Measurements from ENCODE around the gene SLC17A3. TPM values are rescaled to one million over a fixed set of nuclear protein-coding genes. Genes with fewer than 3 reads are reported as not detected.

Gene SLC17A3
- total RNA-seq, 1 donor from 2014 or later, result not detected

- Histone ChIP-seq H3K27me3 (ENCODE audit: control insufficient read depth, insufficient read depth, low read length) (no peaks in the 10 kb centered on the region), H3K36me3 (ENCODE audit: control insufficient read depth, insufficient read depth, low read length) (no peaks in the 10 kb centered on the region), H3K4me3 (ENCODE audit: low read depth, low read length) (no peak overlapping the region)
- no peak for TF ChIP-seq CTCF (IDR thresholded peaks at IDR 0.05; ENCODE audit: insufficient read depth, low read length, poor library complexity, severe bottlenecking)
- no peak for DNase-seq (ENCODE audit: low read depth)
Observed at GRCh38 chr6:25863360-25863759, 10.7 kb downstream of the SLC17A3 start.

GRCh38 chr6:25862199-25862598 is 11.8 kb downstream of the SLC17A3 start:
- no peak for TF ChIP-seq CTCF (IDR thresholded peaks at IDR 0.05; ENCODE audit: insufficient read depth, low read length, poor library complexity, severe bottlenecking)
- H3K27me3 ChIP-seq (ENCODE audit: control insufficient read depth, insufficient read depth, low read length), result no peaks in the 10 kb centered on the region
- DNase-seq (ENCODE audit: low read depth), result no peak
- no peak overlapping the region for H3K4me3 ChIP-seq (ENCODE audit: low read depth, low read length)
- no peaks in the 10 kb centered on the region for H3K36me3 ChIP-seq (ENCODE audit: control insufficient read depth, insufficient read depth, low read length)

- H3K27me3 ChIP-seq (ENCODE audit: control insufficient read depth, insufficient read depth, low read length), result no peaks in the 10 kb centered on the region
- H3K36me3 ChIP-seq (ENCODE audit: control insufficient read depth, insufficient read depth, low read length), result no peaks in the 10 kb centered on the region
- DNase-seq (ENCODE audit: low read depth), result no peak
- TF ChIP-seq CTCF (IDR thresholded peaks at IDR 0.05; ENCODE audit: insufficient read depth, low read length, poor library complexity, severe bottlenecking), result no peak
- H3K4me3 ChIP-seq (ENCODE audit: low read depth, low read length), result no peak overlapping the region
Observed at GRCh38 chr6:25852756-25853155, 21.3 kb downstream of the SLC17A3 start.

GRCh38 chr6:25851961-25852360 is 22.1 kb downstream of the SLC17A3 start:
- no peak overlapping the region for H3K4me3 ChIP-seq (ENCODE audit: low read depth, low read length)
- DNase-seq (ENCODE audit: low read depth), result no peak
- no peaks in the 10 kb centered on the region for H3K36me3 ChIP-seq (ENCODE audit: control insufficient read depth, insufficient read depth, low read length)
- no peak for TF ChIP-seq CTCF (IDR thresholded peaks at IDR 0.05; ENCODE audit: insufficient read depth, low read length, poor library complexity, severe bottlenecking)
- no peaks in the 10 kb centered on the region for H3K27me3 ChIP-seq (ENCODE audit: control insufficient read depth, insufficient read depth, low read length)

- Histone ChIP-seq H3K4me3 (ENCODE audit: low read depth, low read length) (no peak overlapping the region), H3K27me3 (ENCODE audit: control insufficient read depth, insufficient read depth, low read length) (no peaks in the 10 kb centered on the region), H3K36me3 (ENCODE audit: control insufficient read depth, insufficient read depth, low read length) (no peaks in the 10 kb centered on the region)
- DNase-seq (ENCODE audit: low read depth), result no peak
- no peak for TF ChIP-seq CTCF (IDR thresholded peaks at IDR 0.05; ENCODE audit: insufficient read depth, low read length, poor library complexity, severe bottlenecking)
Observed at GRCh38 chr6:25844518-25844917, 29.5 kb downstream of the SLC17A3 start.

GRCh38 chr6:25842526-25842925 is 31.5 kb downstream of the SLC17A3 start:
- H3K4me3 ChIP-seq (ENCODE audit: low read depth, low read length), result no peak overlapping the region
- no peaks in the 10 kb centered on the region for H3K27me3 ChIP-seq (ENCODE audit: control insufficient read depth, insufficient read depth, low read length)
- H3K36me3 ChIP-seq (ENCODE audit: control insufficient read depth, insufficient read depth, low read length), result no peaks in the 10 kb centered on the region
- DNase-seq (ENCODE audit: low read depth), result no peak
- no peak for TF ChIP-seq CTCF (IDR thresholded peaks at IDR 0.05; ENCODE audit: insufficient read depth, low read length, poor library complexity, severe bottlenecking)

Measured in kidney epithelial cell (primary cell).